ENCODE measurements around the gene CREBBP. TPM values are rescaled to one million over a fixed set of nuclear protein-coding genes. Genes with fewer than 3 reads are reported as not detected.

Gene CREBBP
- total RNA-seq, 1 experiment from 2014 or later: 7.0 TPM

DNA sequence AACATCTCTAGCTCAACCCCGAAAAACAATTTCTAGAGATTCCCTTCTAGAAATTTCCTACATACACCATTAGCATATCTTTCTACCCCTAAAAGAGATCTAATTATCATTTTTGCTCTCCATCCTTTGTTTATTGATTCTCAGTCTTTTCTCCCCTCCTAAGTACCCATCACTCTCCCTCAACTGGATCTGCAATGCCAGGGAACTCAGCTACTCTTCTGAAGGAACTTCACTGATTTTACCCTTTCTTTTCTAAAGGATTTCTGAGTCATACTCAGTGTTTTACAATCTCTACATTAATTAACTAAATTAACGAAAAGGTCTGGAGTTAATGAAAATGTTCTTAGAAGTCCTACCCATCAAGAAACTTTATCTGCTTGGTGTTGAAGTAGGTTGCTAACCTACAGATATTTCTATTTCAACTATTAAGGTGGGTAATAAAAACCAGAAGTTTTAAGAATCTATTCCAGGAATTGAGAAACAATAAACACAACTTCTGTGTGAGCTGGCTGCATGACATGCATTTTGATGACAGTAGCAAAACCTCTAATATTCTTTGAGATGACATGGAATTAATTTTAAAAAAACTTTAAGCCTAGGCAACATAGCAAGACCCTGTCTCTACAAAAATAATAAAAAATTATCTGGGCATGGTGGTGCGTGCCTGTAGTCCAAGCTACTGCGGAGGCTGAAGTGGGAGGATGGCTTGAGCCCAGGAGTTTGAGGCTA lies 13.6 kb downstream of the CREBBP start:
- Histone ChIP-seq H3K9me3 (no peaks in the 10 kb centered on the region), H3K4me3 (no peak overlapping the region), H3K36me3 (no peaks in the 10 kb centered on the region; the same call in 1 of the 2 replicates), H3K27me3 (no peaks in the 10 kb centered on the region)
- DNase-seq: no peak

DNA sequence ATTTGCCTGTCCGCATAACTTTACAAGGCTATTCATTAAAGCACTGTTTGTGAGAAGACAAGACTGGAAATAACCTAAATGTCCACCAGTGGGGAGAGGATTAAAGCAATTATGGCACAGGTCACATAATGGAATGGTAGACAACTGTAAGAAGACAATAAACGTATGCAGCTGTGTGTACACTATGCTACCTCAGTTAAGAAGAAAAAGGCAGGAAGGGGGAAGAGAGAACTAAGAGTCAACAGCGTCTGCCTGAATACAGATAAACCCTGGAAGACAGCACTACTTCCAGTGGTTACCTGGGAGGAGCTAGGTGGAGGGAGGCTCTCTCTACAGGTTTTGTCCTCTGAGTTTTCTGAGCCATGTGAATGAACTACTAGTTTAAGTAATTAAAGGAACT lies 15.3 kb downstream of the CREBBP start:
- H3K4me3 ChIP-seq: no peak overlapping the region
- no peaks in the 10 kb centered on the region; the same call in 1 of the 2 replicates for H3K36me3 ChIP-seq
- no peaks in the 10 kb centered on the region for H3K27me3 ChIP-seq
- no peak for DNase-seq
- H3K9me3 ChIP-seq: no peaks in the 10 kb centered on the region

GRCh38 chr16:3864562-3864961 lies 16.0 kb downstream of the CREBBP start:
- no peaks in the 10 kb centered on the region for H3K9me3 ChIP-seq
- H3K36me3 ChIP-seq: no peaks in the 10 kb centered on the region; the same call in 1 of the 2 replicates
- no peak overlapping the region for H3K4me3 ChIP-seq
- DNase-seq: no peak
- no peaks in the 10 kb centered on the region for H3K27me3 ChIP-seq

DNA sequence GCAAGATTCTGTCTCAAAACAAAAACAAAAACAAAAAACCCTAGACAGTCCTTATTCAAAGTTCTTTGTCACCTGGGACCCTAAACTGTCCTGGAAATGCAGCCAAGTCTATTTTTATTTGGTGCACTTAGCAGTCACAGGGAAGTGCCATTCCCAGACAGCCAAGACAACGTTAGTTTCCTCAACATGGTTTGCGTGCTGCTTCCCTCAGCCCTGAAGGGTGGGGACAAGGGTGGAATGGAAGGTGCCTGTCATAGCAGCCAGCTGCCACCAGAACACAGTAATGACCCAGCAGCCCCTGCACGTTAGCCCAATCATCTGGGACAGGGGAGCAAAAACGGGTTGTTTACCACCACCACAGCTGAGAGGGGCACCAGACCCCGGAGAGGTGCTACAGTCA lies 16.9 kb downstream of the CREBBP start:
- Histone ChIP-seq H3K9me3 (no peaks in the 10 kb centered on the region), H3K27me3 (no peaks in the 10 kb centered on the region), H3K36me3 (no peaks in the 10 kb centered on the region; the same call in 1 of the 2 replicates), H3K4me3 (no peak overlapping the region)
- no peak for DNase-seq

GRCh38 chr16:3861808-3862451 lies 18.6 kb downstream of the CREBBP start:
- DNase-seq: peak; percentile 68
- Histone ChIP-seq H3K9me3 (no peaks in the 10 kb centered on the region), H3K4me3 (no peak overlapping the region)

DNA sequence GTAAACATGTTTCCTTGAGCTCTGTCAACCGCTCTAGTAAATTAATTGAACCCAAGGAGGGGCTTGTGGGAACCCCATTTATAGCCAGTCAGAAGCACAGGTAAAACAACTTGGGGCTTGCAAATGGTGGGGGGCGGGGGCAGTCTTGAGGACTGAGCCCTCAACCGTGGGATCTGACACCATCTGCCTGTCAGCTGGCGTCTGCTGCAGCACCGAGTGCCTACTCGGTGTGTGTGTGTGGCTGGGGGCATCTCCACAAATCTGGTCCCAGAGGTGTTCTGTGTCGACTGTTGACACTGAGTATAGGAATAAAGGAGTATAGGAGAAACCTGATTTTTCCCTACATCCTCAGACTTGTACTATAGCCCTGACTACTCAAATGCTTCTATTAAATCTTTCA lies 20.6 kb downstream of the CREBBP start:
- no peaks in the 10 kb centered on the region for H3K27me3 ChIP-seq
- H3K4me3 ChIP-seq: no peak overlapping the region
- DNase-seq: no peak
- H3K9me3 ChIP-seq: no peaks in the 10 kb centered on the region
- peaks cover 2% of the 10 kb centered on the region for H3K36me3 ChIP-seq

More at GRCh38 chr16:3861808-3862451, 18.6 kb downstream of the CREBBP start:
- no peaks in the 10 kb centered on the region; the same call in none of the 2 replicates for H3K36me3 ChIP-seq
- H3K27me3 ChIP-seq: no peaks in the 10 kb centered on the region

- Histone ChIP-seq H3K4me3 (no peak overlapping the region), H3K9me3 (no peaks in the 10 kb centered on the region), H3K27me3 (no peaks in the 10 kb centered on the region), H3K36me3 (peaks cover 4% of the 10 kb centered on the region)
- no peak for DNase-seq
These were observed 21.7 kb downstream of the CREBBP start for GRCh38 chr16:3858801-3859200.

- Histone ChIP-seq H3K9me3 (no peaks in the 10 kb centered on the region), H3K36me3 (peaks cover 7% of the 10 kb centered on the region), H3K27me3 (no peaks in the 10 kb centered on the region), H3K4me3 (no peak overlapping the region)
- no peak for DNase-seq
These were observed 23.1 kb downstream of the CREBBP start for GRCh38 chr16:3857189-3858043.

DNA sequence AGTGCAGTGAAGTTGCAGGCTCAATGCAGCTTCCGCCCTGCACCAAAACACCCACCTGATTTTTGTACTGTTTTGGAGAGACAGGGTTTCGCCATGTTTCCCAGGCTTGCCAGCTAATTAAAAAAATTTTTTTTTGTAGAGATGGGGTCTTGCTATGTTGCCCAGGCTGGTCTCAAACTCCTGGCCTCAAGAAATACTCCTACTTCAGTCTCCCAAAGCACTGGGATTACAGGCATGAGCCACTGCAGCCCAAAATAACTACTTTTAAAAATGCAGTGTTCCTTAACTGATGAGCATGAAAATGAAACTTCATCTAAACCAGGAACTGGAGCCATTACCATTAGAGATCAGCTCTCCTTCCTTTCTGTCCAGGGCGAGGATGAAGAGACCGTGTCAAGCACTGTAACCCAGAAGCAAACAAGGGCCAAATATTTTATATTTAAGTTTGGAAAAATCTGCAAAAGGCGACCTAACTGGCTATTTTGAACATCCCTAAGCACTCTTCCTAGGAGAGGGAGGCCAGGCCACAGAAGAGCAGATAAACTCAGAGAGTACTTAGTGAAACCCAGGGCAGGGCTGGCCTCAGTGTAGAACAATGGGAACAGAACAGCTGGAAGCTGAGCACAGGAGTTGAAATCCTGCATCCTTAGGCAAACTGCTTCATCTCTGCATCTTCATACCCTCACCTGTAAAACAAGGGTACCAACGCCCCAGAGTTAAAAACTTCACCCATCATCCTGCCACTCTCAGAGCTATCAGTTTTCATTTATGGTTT lies 24.0 kb downstream of the CREBBP start:
- Histone ChIP-seq H3K36me3 (peaks cover 7% of the 10 kb centered on the region), H3K4me3 (no peak overlapping the region), H3K9me3 (no peaks in the 10 kb centered on the region), H3K27me3 (no peaks in the 10 kb centered on the region)
- no peak for DNase-seq

- Histone ChIP-seq H3K36me3 (peaks cover 16% of the 10 kb centered on the region), H3K27me3 (no peaks in the 10 kb centered on the region), H3K9me3 (no peaks in the 10 kb centered on the region), H3K4me3 (no peak overlapping the region)
- no peak for DNase-seq
These were observed 25.6 kb downstream of the CREBBP start for GRCh38 chr16:3854750-3855541.

DNA sequence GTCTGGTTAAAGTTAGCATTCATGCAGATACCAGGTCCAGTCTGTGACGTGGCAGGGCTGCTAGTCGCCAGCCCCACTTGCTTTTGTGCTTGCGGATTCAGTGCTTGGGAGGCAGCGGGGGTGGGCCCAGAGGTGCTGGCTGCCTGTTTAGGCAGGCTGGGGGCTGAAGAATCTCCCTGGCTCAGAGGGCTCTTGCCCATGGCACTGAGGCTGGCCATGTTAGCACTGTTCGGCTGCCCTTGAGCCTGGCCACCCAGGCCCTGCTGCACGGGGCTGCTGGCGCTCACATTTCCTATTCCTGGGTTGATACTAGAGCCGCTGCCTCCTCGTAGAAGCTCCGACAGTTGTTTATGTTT lies 30.0 kb downstream of the CREBBP start:
- Histone ChIP-seq H3K9me3 (no peaks in the 10 kb centered on the region), H3K36me3 (peaks cover 48% of the 10 kb centered on the region), H3K4me3 (no peak overlapping the region), H3K27me3 (no peaks in the 10 kb centered on the region)
- DNase-seq: no peak

GRCh38 chr16:3849751-3850543 lies 30.6 kb downstream of the CREBBP start:
- DNase-seq: no peak
- no peaks in the 10 kb centered on the region for H3K27me3 ChIP-seq
- no peak overlapping the region for H3K4me3 ChIP-seq
- peaks cover 49% of the 10 kb centered on the region for H3K36me3 ChIP-seq
- H3K9me3 ChIP-seq: no peaks in the 10 kb centered on the region

- Histone ChIP-seq H3K36me3 (peaks cover 47% of the 10 kb centered on the region), H3K9me3 (no peaks in the 10 kb centered on the region), H3K27me3 (no peaks in the 10 kb centered on the region), H3K4me3 (no peak overlapping the region)
- DNase-seq: no peak
These were observed 33.9 kb downstream of the CREBBP start for GRCh38 chr16:3846595-3847091.

DNA sequence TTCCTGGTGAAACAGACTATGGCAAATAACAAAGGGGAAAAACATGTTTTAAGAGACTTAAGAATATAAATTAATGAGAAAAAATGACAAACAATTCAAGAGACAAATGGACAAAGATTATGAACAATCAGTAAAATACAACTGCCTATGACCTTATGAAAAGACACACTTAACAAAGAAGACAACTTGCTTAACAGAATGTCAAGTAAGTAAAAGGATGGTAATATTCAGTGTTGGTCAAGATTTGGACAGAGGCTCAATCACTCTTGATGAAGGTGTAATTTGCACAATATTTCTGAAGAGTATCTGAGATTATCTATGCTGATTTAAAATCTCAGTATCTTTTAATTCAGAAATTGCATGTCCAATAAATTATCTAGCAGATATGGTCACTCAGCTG lies 34.4 kb downstream of the CREBBP start:
- Histone ChIP-seq H3K36me3 (peaks cover 49% of the 10 kb centered on the region), H3K9me3 (no peaks in the 10 kb centered on the region), H3K4me3 (no peak overlapping the region), H3K27me3 (no peaks in the 10 kb centered on the region)
- DNase-seq: no peak

DNA sequence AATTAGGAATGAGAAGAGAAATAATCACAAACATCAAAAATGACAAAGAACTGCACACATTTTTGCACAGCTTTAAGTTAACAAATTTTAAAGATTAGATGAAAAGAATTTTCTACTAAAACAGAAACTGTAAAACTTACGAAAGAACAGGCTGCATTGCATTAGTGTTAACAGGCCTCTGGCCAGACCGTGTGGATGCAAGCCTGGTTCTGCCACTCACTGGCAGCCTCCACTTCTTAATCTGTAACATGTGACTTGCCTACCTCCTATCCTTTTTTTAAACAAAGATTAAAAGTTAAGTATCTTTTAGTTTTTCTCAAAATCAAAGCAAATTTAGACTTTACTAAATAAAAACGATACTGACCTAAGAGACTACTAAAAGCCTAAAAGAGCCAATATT lies 37.5 kb downstream of the CREBBP start:
- H3K9me3 ChIP-seq: no peaks in the 10 kb centered on the region
- H3K36me3 ChIP-seq: peaks cover 40% of the 10 kb centered on the region
- no peaks in the 10 kb centered on the region for H3K27me3 ChIP-seq
- no peak overlapping the region for H3K4me3 ChIP-seq
- no peak for DNase-seq

Measured in MG63 (cell line).